Nucleus accumbens (tissue), 56 donors: Measurements from ENCODE around the gene DEFB119.
"Not testable (repeated sequence)": the region's sequence is repeated elsewhere in the genome, so short reads cannot be mapped to it uniquely, and the experiment has no call there.

ENCODE experiments used
- DNase-seq, 56 donors: peaks; one replicate each; lab custom pipeline; 2025; lab: John Stamatoyannopoulos, UW

Gene DEFB119

GRCh38 chr20:31390490-31390889 is at the start of gene DEFB119:
Gene DEFB119, minus strand, starts transcription at chr20:31390590. Its CDS starts 107 bp downstream, at chr20:31390483.
- DNase-seq = no peak

GRCh38 chr20:31430568-31431115 is 40.3 kb upstream of the DEFB119 start:
- DNase-seq = no peak

- DNase-seq = not testable (repeated sequence)
Observed at GRCh38 chr20:31427576-31427975, 37.2 kb upstream of the DEFB119 start.

GRCh38 chr20:31426891-31427551 is 36.6 kb upstream of the DEFB119 start:
- DNase-seq = not testable (repeated sequence)

- DNase-seq = no peak
Observed at GRCh38 chr20:31425797-31426196, 35.4 kb upstream of the DEFB119 start.

- no peak for DNase-seq
Observed at GRCh38 chr20:31418307-31418706, 27.9 kb upstream of the DEFB119 start.

GRCh38 chr20:31415653-31416052 is 25.3 kb upstream of the DEFB119 start:
- DNase-seq = no peak

- no peak for DNase-seq
Observed at GRCh38 chr20:31414381-31414780, 24.0 kb upstream of the DEFB119 start.

GRCh38 chr20:31410011-31410410 is 19.6 kb upstream of the DEFB119 start:
- DNase-seq = no peak

- DNase-seq = no peak
Observed at GRCh38 chr20:31406115-31406514, 15.7 kb upstream of the DEFB119 start, which contains the start of gene DEFB121. Gene DEFB121, minus strand, starts transcription at chr20:31406215. Its CDS starts 63 bp downstream, at chr20:31406152.

- DNase-seq = no peak
Observed at GRCh38 chr20:31403886-31404285, 13.5 kb upstream of the DEFB119 start.

GRCh38 chr20:31394900-31395299 is 4.5 kb upstream of the DEFB119 start:
- no peak for DNase-seq

GRCh38 chr20:31392836-31393235 is 2.4 kb upstream of the DEFB119 start:
- no peak for DNase-seq

- DNase-seq = no peak
Observed at GRCh38 chr20:31374346-31374745, 16.0 kb downstream of the DEFB119 start.

- DNase-seq = no peak
Observed at GRCh38 chr20:31368301-31368700, 22.1 kb downstream of the DEFB119 start, which contains the start of gene DEFB118. Gene DEFB118, plus strand, starts transcription at chr20:31368601. Its CDS starts 50 bp downstream, at chr20:31368651.

GRCh38 chr20:31364272-31364671 is 26.1 kb downstream of the DEFB119 start:
- DNase-seq = not testable (repeated sequence)

- DNase-seq = no peak
Observed at GRCh38 chr20:31363295-31363694, 27.1 kb downstream of the DEFB119 start.

- no peak for DNase-seq
Observed at GRCh38 chr20:31355981-31356380, 34.4 kb downstream of the DEFB119 start.

- DNase-seq = no peak
Observed at GRCh38 chr20:31341470-31341869, 48.9 kb downstream of the DEFB119 start.

- no peak for DNase-seq
Observed at GRCh38 chr20:31330893-31331292, 59.5 kb downstream of the DEFB119 start.
